OCI-LY3 (cell line): ENCODE measurements around the gene DDX60.

Source experiments
- EZH2phosphoT487 ChIP-seq: fragments of 200-600 bp; shearing (Covaris generic); IDR thresholded peaks from 2 replicates; pipeline ENCODE4 v1.6.1; 2018; ENCODE audit warnings: antibody characterized with exemption, mixed run types, low read depth
- TF ChIP-seq, protein P1 (sequence below): fragments of 200-600, 300-600 bp; sonication (generic); IDR thresholded peaks from 2 replicates; pipeline ENCODE4 v1.5.1; 2014; ENCODE audit warnings: antibody characterized with exemption, low read length, low read depth

DNA sequence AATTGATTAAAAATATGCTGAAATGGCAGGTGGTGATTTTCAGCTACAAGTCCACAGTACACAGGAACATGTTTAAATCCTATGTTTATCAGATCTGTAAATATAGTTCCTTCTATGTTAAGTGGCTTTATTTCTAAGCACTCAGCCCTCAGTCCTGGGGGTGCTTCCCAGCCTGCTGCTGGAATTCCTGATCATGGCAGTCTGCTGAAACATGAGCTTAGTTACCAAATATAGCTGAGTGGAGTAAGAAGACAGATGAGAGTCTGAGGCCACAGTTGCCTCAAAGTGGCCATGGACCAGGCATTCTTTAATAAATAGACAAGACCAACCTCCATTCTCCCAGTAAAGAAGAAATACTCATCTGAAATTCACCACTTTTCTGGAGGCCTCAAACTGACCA lies 17.1 kb upstream of the DDX60 start:
- TF ChIP-seq, protein P1, sequence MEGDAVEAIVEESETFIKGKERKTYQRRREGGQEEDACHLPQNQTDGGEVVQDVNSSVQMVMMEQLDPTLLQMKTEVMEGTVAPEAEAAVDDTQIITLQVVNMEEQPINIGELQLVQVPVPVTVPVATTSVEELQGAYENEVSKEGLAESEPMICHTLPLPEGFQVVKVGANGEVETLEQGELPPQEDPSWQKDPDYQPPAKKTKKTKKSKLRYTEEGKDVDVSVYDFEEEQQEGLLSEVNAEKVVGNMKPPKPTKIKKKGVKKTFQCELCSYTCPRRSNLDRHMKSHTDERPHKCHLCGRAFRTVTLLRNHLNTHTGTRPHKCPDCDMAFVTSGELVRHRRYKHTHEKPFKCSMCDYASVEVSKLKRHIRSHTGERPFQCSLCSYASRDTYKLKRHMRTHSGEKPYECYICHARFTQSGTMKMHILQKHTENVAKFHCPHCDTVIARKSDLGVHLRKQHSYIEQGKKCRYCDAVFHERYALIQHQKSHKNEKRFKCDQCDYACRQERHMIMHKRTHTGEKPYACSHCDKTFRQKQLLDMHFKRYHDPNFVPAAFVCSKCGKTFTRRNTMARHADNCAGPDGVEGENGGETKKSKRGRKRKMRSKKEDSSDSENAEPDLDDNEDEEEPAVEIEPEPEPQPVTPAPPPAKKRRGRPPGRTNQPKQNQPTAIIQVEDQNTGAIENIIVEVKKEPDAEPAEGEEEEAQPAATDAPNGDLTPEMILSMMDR, result no peak
- no peak for TF ChIP-seq EZH2phosphoT487
